RCC 7860 (cell line): Measurements from ENCODE around the gene PIK3IP1.

Experiments used
- DNase-seq: peaks from one replicate; pipeline ENCODE4 v3.0.0-alpha.2; 2015; ENCODE audit warnings: low spot score
- FAIRE-seq: peaks from 2 replicates; lab custom pipeline; 2012; peaks lifted over from hg19 to GRCh38; lab: Jason Lieb, UNC

Gene PIK3IP1

GRCh38 chr22:31313366-31314147, 21.3 kb upstream of the PIK3IP1 start:
- no peak for FAIRE-seq
- peak; percentile 29 for DNase-seq

GRCh38 chr22:31308181-31308580, 15.9 kb upstream of the PIK3IP1 start:
- no peak for DNase-seq
- FAIRE-seq = no peak

GRCh38 chr22:31305194-31305593, 12.9 kb upstream of the PIK3IP1 start:
- DNase-seq = no peak
- FAIRE-seq = no peak

- DNase-seq (no peak), FAIRE-seq (no peak)
Measured at GRCh38 chr22:31302537-31302936, 10.2 kb upstream of the PIK3IP1 start.

GRCh38 chr22:31302006-31302405, 9.7 kb upstream of the PIK3IP1 start:
- FAIRE-seq = no peak

GRCh38 chr22:31300896-31301295, 8.6 kb upstream of the PIK3IP1 start:
- DNase-seq (no peak), FAIRE-seq (no peak)

More at GRCh38 chr22:31302006-31302405, 9.7 kb upstream of the PIK3IP1 start:
- DNase-seq = no peak

- no peak for FAIRE-seq
- DNase-seq = no peak
Measured at GRCh38 chr22:31295831-31296657, 3.8 kb upstream of the PIK3IP1 start.

- DNase-seq (no peak), FAIRE-seq (no peak)
Measured at GRCh38 chr22:31295360-31295759, 3.1 kb upstream of the PIK3IP1 start.

GRCh38 chr22:31291481-31292235, 630 bp downstream of the PIK3IP1 start:
- FAIRE-seq = no peak
- no peak for DNase-seq

GRCh38 chr22:31290494-31291471, 1.5 kb downstream of the PIK3IP1 start:
- FAIRE-seq = no peak
- peak; percentile 64 for DNase-seq

GRCh38 chr22:31289344-31289743, 2.9 kb downstream of the PIK3IP1 start:
- DNase-seq = no peak
- FAIRE-seq = no peak

GRCh38 chr22:31288496-31289240, 3.6 kb downstream of the PIK3IP1 start:
- DNase-seq (no peak), FAIRE-seq (no peak)

GRCh38 chr22:31287818-31288495, 4.3 kb downstream of the PIK3IP1 start:
- FAIRE-seq (no peak), DNase-seq (no peak)

- FAIRE-seq (no peak), DNase-seq (no peak)
Measured at GRCh38 chr22:31286360-31287255, 5.7 kb downstream of the PIK3IP1 start.

GRCh38 chr22:31284281-31285155, 7.8 kb downstream of the PIK3IP1 start:
- DNase-seq (no peak), FAIRE-seq (no peak)

GRCh38 chr22:31282748-31283468, 9.4 kb downstream of the PIK3IP1 start:
- DNase-seq (no peak), FAIRE-seq (no peak)
